Lower lobe of right lung (tissue), 2 donors: ENCODE results near the gene TLCD5. TPM values are rescaled to one million over a fixed set of nuclear protein-coding genes. Genes with fewer than 3 reads are reported as not detected.

Experiments
- ATAC-seq, 2 donors: fragments of 200-7000 bp; cut with Tn5 transposase; one replicate each; pipeline ENCODE4 v1.9.1; 2020 to 2022; ENCODE audit warnings: mild to moderate bottlenecking in 2 of 2, moderate library complexity in 2 of 2
- DNase-seq: peaks from one replicate; pipeline ENCODE4 v3.0.0-alpha.2; 2020
- H3K27ac ChIP-seq: fragments of 200-600 bp; one replicate; pipeline ENCODE4 v1.8.0; 2022
- H3K27me3 ChIP-seq: fragments of 200-600 bp; one replicate; pipeline ENCODE4 v1.8.0; 2022; ENCODE audit warnings: low read depth
- H3K36me3 ChIP-seq: fragments of 200-600 bp; one replicate; pipeline ENCODE4 v1.8.0; 2022; ENCODE audit warnings: mild to moderate bottlenecking
- H3K4me1 ChIP-seq: fragments of 200-600 bp; one replicate; pipeline ENCODE4 v1.8.0; 2022
- H3K4me3 ChIP-seq: fragments of 200-600 bp; one replicate; pipeline ENCODE4 v1.8.0; 2022; ENCODE audit warnings: mild to moderate bottlenecking
- H3K9me3 ChIP-seq: fragments of 200-600 bp; one replicate; pipeline ENCODE4 v1.8.0; 2022
- CTCF ChIP-seq: fragments of 200-600 bp; IDR thresholded peaks from one replicate; pipeline ENCODE4 v1.8.0; 2022; ENCODE audit warnings: antibody characterized with exemption, mild to moderate bottlenecking
- intact Hi-C: fragments of 100-400 bp; cut with DNase I; formaldehyde crosslinking; loops from one replicate; pipeline ENCODE4 v1.11.0; 2022
- long read RNA-seq: library from polyadenylated mRNA; unstranded; transcript quantifications from one replicate; pipeline ENCODE4 v2.0.0, GENCODE V29; 2021
- total RNA-seq: library from RNA; stranded (reverse); fragmentation: NEBNext Ultra II Directional; extraction: Animal tissue kit (Norgen Biotek cat#: 25700); gene quantifications from one replicate; pipeline ENCODE4 v1.2.1, GENCODE V29; 2021
- donor health status: DM: no; HTN: yes; CAD: no; lungs with severe emphysema.

The TLCD5 gene
- total RNA-seq = 3.5 TPM
- long read RNA-seq, full-length matches to known transcripts = 5 of 7 reads
- long read RNA-seq, partial matches to known transcripts = 0 of 7 reads
- long read RNA-seq, other reads (novel, unspliced or antisense) = 2 of 7 reads

- no peak for TF ChIP-seq CTCF
- H3K4me3 ChIP-seq = peak within 1 kb of the TSS; percentile 77
- peaks cover 5% of the 10 kb centered on the region for H3K36me3 ChIP-seq
- peaks cover 23% of the 10 kb centered on the region for H3K4me1 ChIP-seq
- intact Hi-C loops = no loop called here
- DNase-seq = peak; percentile 69
- peak within 1 kb of the TSS; percentile 93 for H3K27ac ChIP-seq
- no peaks in the 10 kb centered on the region for H3K9me3 ChIP-seq
- H3K27me3 ChIP-seq = no peaks in the 10 kb centered on the region
- ATAC-seq = peak; percentile 87 to 92
These were observed at the start of gene TLCD5 for GRCh38 chr11:120324932-120325810. Gene TLCD5 (plus strand): TSS chr11:120325299. CDS start chr11:120327442, 2,143 bp downstream.

- H3K4me1 ChIP-seq = no peaks in the 10 kb centered on the region
- ATAC-seq (no peak), DNase-seq (no peak)
- H3K27me3 ChIP-seq = no peaks in the 10 kb centered on the region
- intact Hi-C loops = no loop called here
- no peak overlapping the region for H3K4me3 ChIP-seq
- H3K36me3 ChIP-seq = no peaks in the 10 kb centered on the region
- no peak overlapping the region for H3K27ac ChIP-seq
- no peak for TF ChIP-seq CTCF
- no peaks in the 10 kb centered on the region for H3K9me3 ChIP-seq
These were observed 45.6 kb upstream of the TLCD5 start for GRCh38 chr11:120279502-120279901.

- DNase-seq (no peak), ATAC-seq (no peak)
- intact Hi-C loops = no loop called here
- H3K36me3 ChIP-seq = no peaks in the 10 kb centered on the region
- no peaks in the 10 kb centered on the region for H3K4me1 ChIP-seq
- TF ChIP-seq CTCF = no peak
- no peak overlapping the region for H3K27ac ChIP-seq
- no peaks in the 10 kb centered on the region for H3K9me3 ChIP-seq
- no peak overlapping the region for H3K4me3 ChIP-seq
- no peaks in the 10 kb centered on the region for H3K27me3 ChIP-seq
These were observed 44.5 kb upstream of the TLCD5 start for GRCh38 chr11:120280600-120281051.

- H3K27ac ChIP-seq = no peak overlapping the region
- ATAC-seq (no peak), DNase-seq (no peak)
- intact Hi-C loops = no loop called here
- no peaks in the 10 kb centered on the region for H3K9me3 ChIP-seq
- no peaks in the 10 kb centered on the region for H3K36me3 ChIP-seq
- H3K4me1 ChIP-seq = no peaks in the 10 kb centered on the region
- H3K27me3 ChIP-seq = no peaks in the 10 kb centered on the region
- H3K4me3 ChIP-seq = no peak overlapping the region
- TF ChIP-seq CTCF = no peak
These were observed 43.8 kb upstream of the TLCD5 start for GRCh38 chr11:120281143-120281795.

GRCh38 chr11:120283124-120283523 lies 42.0 kb upstream of the TLCD5 start:
- Histone ChIP-seq H3K4me1 (no peaks in the 10 kb centered on the region), H3K4me3 (no peak overlapping the region), H3K27ac (no peak overlapping the region), H3K9me3 (no peaks in the 10 kb centered on the region), H3K36me3 (no peaks in the 10 kb centered on the region), H3K27me3 (no peaks in the 10 kb centered on the region)
- intact Hi-C loops = no loop called here
- no peak for ATAC-seq
- DNase-seq = no peak
- no peak for TF ChIP-seq CTCF
